GM12892 (cell line): ENCODE data around the gene RPS27.
"Not testable (repeated sequence)": the region's sequence is repeated elsewhere in the genome, so short reads cannot be mapped to it uniquely, and the experiment has no call there.

Experiments
- POLR2A ChIP-seq: IDR thresholded peaks from 2 replicates; pipeline ENCODE4 v1.6.1; 2011; ENCODE audit warnings: low read depth, low read length, control low read depth
- TAF1 ChIP-seq: IDR thresholded peaks from 2 replicates; pipeline ENCODE4 v1.6.1; 2011; ENCODE audit warnings: low read depth, mild to moderate bottlenecking, control low read depth, low read length, borderline replicate concordance

DNA sequence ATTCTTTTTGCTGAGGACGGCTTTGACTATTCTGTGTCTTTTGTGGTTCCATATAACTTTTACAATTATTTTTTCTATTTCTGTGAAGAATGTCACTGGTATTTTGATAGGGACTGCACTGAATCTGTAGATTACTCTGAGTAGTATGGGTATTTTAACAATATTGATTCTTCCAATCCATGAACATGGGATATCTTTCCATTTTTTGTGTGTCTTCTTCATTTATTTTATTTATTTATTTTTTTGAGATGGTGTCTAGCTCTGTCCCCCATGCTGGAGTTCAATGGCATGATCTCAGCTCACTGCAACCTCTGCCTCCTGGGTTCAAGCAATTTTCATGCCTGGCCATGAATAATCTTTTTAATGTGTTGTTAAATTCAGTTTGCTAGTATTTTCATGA lies 43.1 kb downstream of the RPS27 start:
- not testable (repeated sequence) for TF ChIP-seq POLR2A, TAF1
